IPS DF 4.7 (cell line): ENCODE results near the gene SDE2.
A peak's percentile ranks its signal among the peaks of the same experiment; 100 is the strongest.
"Not testable (repeated sequence)": the region's sequence is repeated elsewhere in the genome, so short reads cannot be mapped to it uniquely, and the experiment has no call there.

Source experiments
- DNase-seq: peaks from one replicate; pipeline ENCODE4 v3.0.0-alpha.2; 2013; ENCODE audit warnings: low spot score; ENCODE audit errors: extremely low read depth

SDE2 gene

DNA sequence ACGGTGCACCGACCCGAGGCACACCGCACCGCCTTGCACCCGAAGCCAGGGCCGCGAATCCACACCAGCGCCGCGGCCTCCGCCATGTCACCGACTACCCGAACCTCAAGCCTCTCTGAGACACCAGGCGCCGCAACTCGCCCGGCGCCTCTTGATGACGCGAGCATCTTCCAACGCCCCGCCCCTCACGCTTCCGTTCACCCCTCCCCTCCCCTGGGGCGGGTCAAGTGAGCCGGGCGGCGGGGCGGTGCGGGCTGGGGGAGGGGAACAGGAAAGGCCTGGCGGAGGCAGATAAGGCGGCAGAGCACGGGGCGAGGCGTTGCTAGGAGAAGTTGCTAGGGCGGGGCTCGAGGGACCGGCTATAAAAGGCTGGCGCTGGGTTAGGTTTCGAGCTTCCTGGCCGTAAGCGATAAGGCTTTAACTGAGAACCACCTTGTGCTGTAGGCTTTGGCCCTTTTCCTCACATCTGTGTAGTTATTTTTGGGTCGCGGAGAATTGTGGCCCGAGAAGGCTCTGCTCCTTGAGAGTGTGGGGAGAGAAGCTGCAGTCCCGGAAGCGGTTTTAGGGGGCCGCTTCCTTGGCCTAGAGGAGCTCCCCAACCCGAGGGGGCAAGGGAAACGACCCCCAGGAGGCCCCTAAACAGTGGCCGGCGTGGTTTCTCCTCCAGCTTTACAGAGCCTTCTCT is at the start of gene SDE2:
TSS of gene SDE2 (minus strand) at position 117 of the 685 bp plus-strand sequence. CDS start at position 86, 31 bp downstream.
- peak; percentile 93 for DNase-seq

DNA sequence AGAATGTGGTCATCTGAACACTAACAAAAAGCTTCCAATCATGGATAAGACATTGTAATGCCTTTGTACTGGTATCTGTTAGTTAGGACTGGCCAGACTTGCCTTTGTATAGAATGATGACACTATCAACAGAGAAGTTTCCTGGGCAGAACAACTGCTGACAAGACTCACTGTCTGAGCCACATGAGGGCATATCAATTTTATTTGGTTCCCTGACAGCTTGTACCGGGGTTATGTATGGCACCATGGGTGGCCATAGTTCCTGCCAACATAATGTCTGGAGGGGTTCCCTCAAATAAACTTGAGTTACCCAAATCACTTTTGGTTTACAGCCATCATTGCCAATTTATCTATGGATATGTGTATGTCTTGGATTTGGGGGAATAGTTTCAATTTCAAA is 49.7 kb upstream of the SDE2 start:
- no peak for DNase-seq

DNA sequence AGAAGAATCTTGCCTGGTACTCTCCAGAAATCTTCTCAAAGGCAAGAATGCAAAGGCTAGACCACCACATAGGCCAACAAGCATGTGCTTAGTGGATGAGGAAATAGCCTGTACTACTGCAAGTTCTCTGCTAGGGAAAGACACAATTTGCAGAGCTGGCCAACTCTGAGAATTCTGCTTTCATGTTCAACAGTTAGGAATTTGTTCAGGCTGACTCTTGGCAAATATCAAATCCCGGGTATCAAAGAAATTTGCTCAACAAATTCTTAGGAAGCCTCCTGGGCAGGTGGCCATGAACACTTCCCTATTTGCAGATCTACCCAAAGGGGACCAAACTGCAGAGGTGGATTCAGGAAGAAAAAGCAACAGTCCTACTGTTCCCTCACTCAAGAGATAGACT is 48.4 kb upstream of the SDE2 start:
- DNase-seq, result no peak

DNA sequence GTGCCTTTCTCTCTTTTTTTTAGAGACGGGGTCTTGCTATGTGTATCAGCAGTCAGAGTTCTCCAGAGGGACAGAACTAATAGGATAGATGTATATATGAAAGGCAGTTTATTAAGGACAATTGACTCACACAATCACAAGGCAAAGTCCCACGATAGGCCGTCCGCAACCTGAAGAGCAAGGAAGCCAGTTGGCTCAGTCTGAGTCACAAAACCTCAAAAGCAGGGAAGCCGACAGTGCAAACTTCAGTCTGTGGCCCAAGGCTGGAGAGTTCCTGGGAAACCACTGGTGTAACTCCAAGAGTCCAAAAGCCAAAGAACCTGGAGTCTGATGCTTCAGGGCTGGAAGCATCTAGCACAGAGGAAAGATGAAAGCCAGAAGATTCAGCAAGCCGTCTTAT is 47.1 kb upstream of the SDE2 start:
- DNase-seq, result no peak

DNA sequence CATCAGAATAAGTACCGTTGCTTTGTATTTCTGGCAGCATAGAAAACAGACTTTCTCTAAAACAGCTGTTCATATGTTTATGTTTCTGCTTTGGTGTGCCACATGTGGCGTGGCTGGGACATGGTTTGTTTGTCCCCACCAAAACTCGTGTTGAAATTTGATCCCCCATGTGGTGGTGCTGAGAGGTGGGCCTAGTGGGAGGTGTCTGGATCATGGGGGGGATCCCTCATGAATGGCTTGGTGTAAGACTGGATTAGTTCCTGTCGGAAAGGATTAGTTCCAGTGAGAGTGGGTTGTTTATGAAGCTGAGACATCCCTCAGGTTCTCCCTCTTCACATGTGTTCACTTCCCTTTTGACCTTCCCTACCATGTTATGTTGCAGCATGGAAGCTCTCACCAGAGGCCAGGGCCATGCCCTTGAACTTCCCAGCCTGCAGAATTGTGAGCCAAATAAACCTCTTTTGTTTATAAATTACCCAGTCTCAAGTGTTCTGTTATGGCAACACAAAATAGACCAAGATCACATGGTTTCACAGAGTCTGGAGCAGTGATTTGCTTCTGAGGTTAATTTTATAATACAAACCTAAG is 45.5 kb upstream of the SDE2 start:
- no peak for DNase-seq

DNA sequence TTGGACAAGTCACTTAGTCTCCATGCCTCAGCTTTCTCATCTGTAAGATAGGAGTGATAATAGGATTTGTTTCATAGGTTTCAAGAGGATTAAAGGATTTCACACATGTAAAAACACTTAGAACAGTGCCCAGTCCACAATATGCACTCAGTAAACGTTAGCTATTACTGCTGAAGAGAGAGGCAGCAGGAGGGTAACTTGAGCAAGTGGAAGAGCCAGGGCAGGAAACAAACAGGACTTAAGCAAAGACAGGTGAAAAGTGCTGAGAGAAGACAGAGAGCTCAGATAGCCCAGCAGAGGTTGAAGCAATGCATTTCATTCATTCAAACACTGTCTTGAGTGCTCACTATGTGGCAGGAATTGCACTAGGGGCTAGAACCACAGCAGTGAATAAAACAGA is 42.3 kb upstream of the SDE2 start:
- no peak for DNase-seq

DNA sequence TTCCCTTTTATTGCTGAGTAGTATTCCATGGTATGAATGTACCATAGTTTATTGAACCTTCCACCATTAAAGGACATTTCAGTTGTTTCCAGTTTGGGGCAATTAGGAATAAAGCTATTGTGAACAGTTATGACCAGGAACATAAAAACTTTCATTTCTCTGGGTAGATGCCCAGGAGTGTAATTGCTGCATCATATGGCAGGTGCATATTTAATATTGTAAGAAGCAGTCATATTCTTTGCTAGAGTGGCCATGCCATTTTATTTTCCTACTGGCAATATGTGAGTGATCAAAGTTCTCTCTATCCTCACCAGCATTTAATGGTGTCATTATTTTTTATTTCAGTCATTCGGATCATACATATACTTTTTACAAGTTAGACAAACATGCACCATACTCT is 39.5 kb upstream of the SDE2 start:
- no peak for DNase-seq

DNA sequence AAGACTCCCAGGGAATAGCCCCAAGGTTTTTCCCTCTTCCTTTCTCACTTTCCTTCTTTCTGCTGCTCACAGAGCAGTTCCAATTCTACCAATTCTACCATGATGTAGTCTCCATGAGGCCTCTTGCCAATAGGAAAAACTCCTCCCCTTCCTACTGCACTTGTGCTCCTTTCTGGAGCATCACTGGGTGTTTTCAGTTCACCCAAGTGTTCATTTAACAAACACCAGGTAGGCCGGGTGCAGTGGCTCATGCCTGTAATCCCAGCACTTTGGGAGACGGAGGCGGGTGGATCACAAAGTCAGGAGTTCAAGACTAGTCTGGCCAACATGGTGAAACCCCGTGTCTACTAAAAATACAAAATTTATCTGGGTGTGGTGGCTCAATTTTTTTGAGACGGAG is 36.8 kb upstream of the SDE2 start:
- no peak for DNase-seq

DNA sequence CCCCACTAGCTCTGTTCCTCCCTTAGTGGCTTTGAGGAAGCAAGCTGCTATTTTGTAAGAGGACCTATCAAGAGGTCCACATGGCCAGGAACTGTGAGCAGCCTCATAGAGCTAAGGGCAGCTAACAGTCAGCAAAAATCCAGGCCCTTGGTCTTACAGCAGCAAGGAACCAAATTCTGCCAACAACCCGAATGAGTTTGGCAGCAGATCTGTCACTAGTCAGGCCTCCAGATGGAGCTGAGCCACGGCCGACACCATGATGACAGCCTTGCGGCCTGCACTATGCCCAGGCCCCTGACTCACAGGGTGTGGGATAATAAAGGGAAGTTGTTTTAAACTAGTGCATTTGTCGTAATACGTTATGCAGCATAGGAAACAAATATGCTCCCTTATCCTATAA is 35.3 kb upstream of the SDE2 start:
- DNase-seq, result no peak

DNA sequence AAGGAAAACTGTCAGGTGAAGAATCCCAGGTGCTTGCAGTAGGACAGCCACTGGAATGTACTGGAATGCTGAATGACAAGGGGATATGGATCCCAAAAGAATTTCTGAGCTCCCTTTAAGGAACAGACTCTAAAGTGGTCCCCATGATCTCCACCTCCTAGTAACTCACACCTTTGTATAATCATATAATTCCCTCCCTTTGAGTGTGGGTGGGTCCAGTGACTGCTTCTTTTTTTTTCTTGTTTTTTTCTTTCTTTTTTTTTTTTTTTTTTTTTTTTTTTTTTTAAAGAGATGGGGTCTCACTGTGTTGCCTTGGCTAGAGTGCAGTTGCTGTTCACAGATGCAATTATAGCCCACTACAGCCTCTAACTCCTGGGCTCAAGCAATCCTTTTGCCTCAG is 34.8 kb upstream of the SDE2 start:
- no peak for DNase-seq

DNA sequence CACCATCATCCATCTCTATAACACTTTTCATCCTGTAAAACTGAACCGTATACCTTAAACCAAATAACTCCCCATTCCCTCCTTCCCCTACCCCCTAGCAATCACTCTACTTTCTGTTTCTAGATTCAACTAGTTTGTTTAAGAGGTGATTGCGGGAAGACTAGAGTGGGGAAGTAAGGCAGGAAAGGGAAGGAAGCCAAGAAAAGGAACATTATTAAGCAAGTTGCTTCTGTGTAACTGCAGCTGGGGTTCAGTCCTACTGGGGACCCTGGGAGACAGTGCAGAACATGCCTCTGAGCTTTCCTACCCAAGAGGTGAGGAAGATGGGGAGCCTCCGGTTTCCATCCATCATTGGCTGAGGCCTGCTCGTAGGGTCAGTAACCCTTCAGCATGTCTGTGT is 34.4 kb upstream of the SDE2 start:
- no peak for DNase-seq

DNA sequence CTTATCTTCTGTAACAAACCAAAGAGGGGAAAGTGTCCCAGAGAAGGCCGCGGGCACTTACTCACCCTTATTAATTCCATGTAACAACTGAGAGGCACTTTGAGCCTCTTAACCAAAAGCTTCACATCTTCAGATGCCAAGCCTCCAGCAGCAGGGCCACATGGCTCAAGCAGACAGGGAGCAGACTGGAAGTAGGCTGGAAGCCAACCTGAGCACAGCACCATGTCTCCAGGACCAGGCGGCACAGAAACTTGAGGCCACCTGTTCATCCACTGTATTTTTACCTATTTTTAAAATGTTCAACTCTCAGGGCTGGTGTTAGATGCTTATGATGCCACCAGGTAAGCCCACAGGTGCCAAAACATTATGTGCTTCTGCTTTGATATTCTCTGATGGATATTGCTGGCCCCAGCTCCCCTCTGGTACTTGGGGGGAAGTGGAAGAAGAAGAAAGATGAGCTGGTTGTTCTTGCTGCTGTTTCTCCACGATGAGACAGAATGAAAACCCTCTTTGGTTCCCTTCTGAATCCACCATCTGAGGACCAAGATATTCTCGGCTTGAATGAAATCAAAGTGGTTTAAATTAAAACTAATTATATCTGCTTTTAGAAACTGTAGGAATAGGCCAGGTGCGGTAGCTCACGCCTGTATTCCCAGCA is 30.6 kb upstream of the SDE2 start:
- no peak for DNase-seq

DNA sequence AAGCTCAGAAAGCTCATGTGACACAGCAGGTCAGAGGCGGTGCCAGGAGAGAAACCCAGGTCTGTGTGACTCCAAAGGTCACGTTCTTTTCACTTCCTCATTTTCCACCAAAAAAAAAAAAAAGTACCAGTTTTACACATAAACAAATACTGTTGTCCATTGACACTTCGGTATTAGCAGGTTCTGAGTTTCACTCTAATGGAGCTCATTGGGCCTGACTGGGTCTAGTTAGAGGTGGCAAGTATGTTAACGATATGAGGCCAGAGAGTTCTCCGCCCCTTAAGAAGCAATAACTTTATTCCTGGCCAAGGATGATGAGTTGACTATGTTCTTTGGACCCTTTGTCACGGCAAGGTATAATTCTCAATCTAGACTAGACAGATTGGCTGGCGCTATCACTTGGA is 30.0 kb upstream of the SDE2 start:
- DNase-seq, result no peak

DNA sequence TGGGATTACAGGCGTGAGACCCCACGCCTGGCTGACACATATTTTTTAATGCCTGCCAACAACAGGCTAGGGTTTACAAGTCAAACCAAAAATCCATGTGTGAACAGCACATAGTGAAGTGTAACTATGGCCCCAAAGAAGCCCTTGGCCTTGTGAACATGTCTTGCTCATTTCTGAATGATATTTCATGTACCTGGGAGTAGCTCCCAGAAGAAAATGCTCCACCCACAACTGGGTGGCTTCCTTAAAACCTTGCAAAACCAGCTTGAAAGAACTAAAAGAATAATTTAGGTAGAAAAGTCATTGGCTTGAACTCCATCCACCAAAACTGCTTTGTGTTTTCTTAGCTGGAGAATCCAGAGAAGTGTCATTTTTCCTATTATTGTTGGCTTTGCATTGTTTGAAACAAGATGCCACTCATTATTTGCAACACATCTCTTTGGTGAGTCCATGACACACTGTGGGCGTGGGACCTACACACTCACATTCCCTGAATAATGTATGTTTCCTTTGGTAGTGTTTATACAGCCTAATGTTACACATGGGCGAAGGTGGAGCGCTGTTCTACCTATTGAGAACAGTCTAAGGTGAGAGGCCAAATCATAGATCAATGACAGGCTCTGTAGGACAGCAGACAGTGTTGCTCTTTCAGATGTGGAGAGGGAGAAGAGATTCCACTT is 28.5 kb upstream of the SDE2 start:
- DNase-seq, result no peak

DNA sequence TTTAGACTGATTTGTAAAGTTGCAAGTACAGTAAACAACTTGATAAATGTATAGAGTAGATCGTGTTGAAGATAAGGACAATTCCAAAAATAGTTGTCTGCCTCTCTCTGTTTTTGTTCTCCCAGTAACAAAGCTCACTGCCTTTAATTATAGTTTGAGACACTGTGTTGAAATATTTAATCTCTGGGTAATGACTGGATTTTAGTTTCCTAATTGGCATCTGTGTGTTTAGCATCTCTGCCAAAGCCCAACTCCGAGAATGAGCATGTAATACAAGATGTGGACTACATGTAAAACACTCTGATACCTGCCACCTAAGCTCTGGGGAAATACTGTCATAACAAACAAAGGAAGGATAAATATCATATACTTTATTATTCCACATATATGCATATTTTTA is 27.7 kb upstream of the SDE2 start:
- DNase-seq, result no peak

DNA sequence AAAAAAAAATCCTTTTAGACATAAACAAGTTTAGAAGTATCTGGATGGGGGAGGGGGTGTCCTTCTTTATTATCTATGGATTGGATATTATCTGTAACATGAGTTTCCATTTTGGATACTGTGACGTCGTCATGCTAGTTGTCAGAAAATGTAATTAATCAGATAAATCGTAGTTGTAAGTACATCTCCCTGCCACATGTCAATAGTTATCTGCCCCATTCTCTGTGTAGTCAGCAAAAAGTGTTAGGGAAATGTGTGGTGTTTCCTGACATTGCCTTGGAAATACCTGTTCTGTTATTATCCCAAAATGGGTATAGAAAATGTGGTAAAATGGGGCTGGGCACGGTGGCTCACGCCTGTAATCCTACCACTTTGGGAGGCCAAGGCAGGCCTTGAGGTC is 24.6 kb upstream of the SDE2 start:
- no peak for DNase-seq

DNA sequence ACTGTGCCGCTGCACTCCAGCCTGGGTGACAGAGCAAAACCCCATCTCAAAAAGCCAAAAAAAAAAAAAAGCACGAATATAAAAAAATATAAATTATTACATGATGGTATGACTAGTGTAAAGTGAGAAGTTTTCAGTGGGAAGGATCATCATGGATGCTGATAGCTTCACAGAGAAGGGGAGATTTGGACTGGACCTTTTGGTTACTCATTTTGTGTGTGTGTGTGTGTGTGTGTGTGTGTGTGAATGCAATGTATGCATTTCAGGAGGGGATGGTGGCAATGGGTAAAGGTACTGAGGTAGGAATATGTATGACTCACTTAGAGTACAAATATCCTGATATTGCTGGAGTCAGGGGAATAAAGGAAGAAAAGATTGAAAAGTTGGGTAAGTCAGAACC is 22.7 kb upstream of the SDE2 start:
- no peak for DNase-seq

DNA sequence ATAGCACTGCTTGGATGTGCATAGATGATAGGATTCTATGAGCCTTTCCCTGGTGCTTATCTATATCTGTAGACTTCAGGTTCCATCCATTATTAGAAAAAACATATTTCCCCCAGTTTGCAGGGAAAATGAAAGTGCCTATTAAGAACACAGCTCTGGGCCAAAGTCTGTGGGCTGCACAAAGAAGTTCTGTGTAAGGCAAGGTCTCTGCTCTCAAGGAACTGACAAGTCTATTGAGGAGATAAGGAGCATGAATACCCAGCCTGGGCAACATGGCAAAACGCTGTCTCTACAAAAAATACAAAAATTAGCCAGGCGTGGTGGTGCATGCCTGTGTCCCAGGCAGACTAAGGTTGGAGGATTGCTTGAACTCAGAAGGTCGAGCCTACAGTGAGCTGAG is 22.3 kb upstream of the SDE2 start:
- no peak for DNase-seq

DNA sequence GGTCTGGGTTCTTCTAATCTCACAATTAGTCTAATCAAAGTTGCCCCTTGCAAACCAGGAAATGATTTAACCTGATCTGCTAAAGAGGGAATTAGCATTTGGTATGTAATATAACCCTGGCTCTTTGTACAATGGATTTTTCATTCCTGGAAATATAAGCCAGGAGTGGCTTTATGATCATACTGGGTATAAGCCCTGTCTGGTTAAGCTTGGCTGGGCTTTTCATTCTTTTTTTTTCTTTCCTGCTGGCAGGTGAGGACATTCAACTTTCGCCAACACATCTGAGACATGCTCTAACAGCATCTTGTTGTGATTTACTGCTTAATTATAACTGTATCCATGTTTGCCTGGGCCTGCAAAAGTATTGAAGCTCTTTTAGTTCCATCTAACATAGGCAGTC is 20.4 kb upstream of the SDE2 start:
- no peak for DNase-seq

DNA sequence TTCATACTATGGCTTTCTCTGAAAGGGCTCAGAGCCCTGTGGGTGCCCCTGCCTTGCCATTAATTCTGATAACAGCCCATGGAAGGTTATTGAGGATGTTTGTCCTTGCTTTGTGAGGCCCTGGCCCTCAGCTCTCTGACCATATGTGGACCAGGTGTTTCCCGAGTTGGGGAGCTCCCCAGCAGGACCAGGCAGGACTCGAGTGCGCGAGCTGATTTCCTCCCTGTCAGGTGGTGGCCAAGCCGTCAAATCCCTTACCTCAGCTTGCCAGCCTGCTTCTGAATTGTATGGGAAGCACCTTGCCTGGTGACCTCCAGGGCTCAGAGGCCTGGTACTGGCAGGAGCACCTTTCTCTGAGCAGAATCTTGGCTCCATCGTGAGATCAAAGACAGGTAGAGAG is 17.9 kb upstream of the SDE2 start:
- no peak for DNase-seq

DNA sequence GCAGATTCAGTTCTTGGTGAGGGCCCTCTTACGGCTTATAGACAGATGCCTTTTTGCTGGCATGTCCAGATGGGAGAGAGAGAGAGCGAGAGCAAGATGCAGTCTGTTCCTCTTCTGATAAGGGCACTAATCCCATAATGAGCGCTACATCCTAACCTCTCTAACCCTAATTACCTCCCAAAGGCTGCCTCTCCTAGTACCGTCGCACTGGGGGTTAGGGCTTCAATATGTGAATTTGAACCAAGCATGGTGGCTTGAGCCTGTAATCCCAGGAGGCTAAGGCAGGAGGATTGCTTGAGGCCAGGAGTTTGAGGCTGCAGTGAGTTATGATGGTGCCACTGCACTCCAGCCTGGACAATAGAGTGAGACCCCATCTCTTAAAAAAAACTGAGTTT is 10.5 kb upstream of the SDE2 start:
- no peak for DNase-seq

DNA sequence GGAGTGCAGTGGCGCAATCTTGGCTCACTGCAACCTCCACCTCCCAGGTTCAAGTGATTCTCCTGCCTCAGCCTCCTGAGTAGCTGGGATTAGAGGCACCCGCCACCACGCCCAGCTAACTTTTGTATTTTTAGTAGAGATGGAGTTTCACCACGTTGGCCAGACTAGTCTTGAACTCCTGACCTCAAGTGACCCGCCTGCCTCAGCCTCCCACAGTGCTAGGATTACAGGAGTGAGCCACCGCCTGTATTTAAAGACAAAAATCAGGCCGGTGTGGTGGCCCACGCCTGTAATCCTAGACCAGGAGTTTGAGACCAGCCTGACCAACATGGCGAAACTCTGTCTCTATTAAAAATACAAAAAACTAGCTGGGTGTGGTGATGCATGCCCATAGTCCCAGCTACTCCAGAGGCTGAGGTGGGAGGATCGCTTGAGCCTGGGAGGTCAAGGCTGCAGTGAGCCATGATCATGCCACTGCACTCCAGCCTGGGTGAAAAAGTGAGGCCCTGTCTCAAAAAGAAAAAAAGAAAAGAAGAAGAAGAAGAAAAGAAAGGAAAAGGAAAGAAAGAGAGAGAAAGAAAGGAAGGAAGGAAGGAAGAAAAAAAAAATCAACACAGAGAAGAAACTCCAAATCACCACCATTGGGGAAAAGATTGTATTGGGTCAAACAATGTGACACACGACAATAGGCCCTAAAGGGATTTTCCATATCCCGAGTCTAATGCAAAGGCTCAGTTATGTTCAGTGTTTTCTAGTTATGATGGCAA is 8.2 kb upstream of the SDE2 start:
- DNase-seq, result not testable (repeated sequence)
